ENCODE measurements around the gene P3H2. TPM values are rescaled to one million over a fixed set of nuclear protein-coding genes. Genes with fewer than 3 reads are reported as not detected.

Gene P3H2
- total RNA-seq, 1 experiment from 2014 or later = 82.2 TPM

GRCh38 chr3:190044142-190044541 lies 76.6 kb downstream of the P3H2 start:
- H3K27me3 ChIP-seq (ENCODE audit: control insufficient read depth, insufficient read depth, low read length) = no peaks in the 10 kb centered on the region
- CTCF ChIA-PET = interaction anchor here (0.6 kb wide), 1 partner anchor 380 kb away, joined by 4 read pairs; no protein-coding TSS in a partner anchor
- H3K4me3 ChIP-seq (ENCODE audit: low read depth in 2 of 2, low read length in 2 of 2) = no peak overlapping the region
- H3K9me3 ChIP-seq (ENCODE audit: control insufficient read depth, insufficient read depth, low read depth, low read length) = no peaks in the 10 kb centered on the region
- ATAC-seq (peak; percentile 39; the same call in 1 of the 2 replicates), DNase-seq (ENCODE audit: low read depth, low spot score) (no peak)
- H3K27ac ChIP-seq (ENCODE audit: low read length) = no peak overlapping the region; the same call in 1 of the 2 replicates
- H3K36me3 ChIP-seq (ENCODE audit: control insufficient read depth, insufficient read depth, low read length) = no peaks in the 10 kb centered on the region
- POLR2A ChIA-PET = no interaction called here
- no TSS peak for BruUV-seq (replicated peaks)
- H3K4me1 ChIP-seq (ENCODE audit: control insufficient read depth, insufficient read depth, low read length) = peaks cover 52% of the 10 kb centered on the region
- in situ Hi-C loops (cut with HindIII; ENCODE audit: low pct_unique_long_range_greater_than_20kb, low sequenced_read_pairs) (no loop called here), intact Hi-C loops (cut with micrococcal nuclease; ENCODE audit: unreplicated experiment) (no loop called here)
- TF ChIP-seq REST (IDR thresholded peaks at IDR 0.05; ENCODE audit: insufficient read depth in 1 of 2, low read depth in 2 of 2, low read length in 1 of 2) (no peak), POLR2AphosphoS5 (IDR thresholded peaks at IDR 0.05; ENCODE audit: low read depth, low read length) (no peak)

GRCh38 chr3:190043741-190044140 lies 77.0 kb downstream of the P3H2 start:
- in situ Hi-C loops (cut with HindIII; ENCODE audit: low pct_unique_long_range_greater_than_20kb, low sequenced_read_pairs) (no loop called here), intact Hi-C loops (cut with micrococcal nuclease; ENCODE audit: unreplicated experiment) (no loop called here)
- POLR2A ChIA-PET = no interaction called here
- Histone ChIP-seq H3K4me1 (ENCODE audit: control insufficient read depth, insufficient read depth, low read length) (peaks cover 48% of the 10 kb centered on the region), H3K27ac (ENCODE audit: low read length) (peak overlapping the region; percentile 20; the same call in 1 of the 2 replicates), H3K27me3 (ENCODE audit: control insufficient read depth, insufficient read depth, low read length) (no peaks in the 10 kb centered on the region), H3K36me3 (ENCODE audit: control insufficient read depth, insufficient read depth, low read length) (no peaks in the 10 kb centered on the region), H3K4me3 (ENCODE audit: low read depth in 2 of 2, low read length in 2 of 2) (no peak overlapping the region), H3K9me3 (ENCODE audit: control insufficient read depth, insufficient read depth, low read depth, low read length) (no peaks in the 10 kb centered on the region)
- no peak for ATAC-seq
- BruUV-seq (replicated peaks) = no TSS peak
- TF ChIP-seq TCF7L2 (IDR thresholded peaks at IDR 0.05; ENCODE audit: low read depth, low read length) (no peak), REST (IDR thresholded peaks at IDR 0.05; ENCODE audit: insufficient read depth in 1 of 2, low read depth in 2 of 2, low read length in 1 of 2) (no peak), CTCF (IDR thresholded peaks at IDR 0.05) (no peak), POLR2AphosphoS5 (IDR thresholded peaks at IDR 0.05; ENCODE audit: low read depth, low read length) (no peak), SIN3A (IDR thresholded peaks at IDR 0.05; ENCODE audit: borderline replicate concordance, insufficient read depth, low read depth, low read length) (no peak)
- no peak for DNase-seq (ENCODE audit: low read depth, low spot score)
- CTCF ChIA-PET = interaction anchor here (0.6 kb wide), 1 partner anchor 380 kb away, joined by 4 read pairs; no protein-coding TSS in a partner anchor

Measured in Panc1 (cell line).